Uterus (tissue), 2 donors: ENCODE data around the gene FCRL6.

Experiments
- CTCF ChIP-seq, 4 experiments: fragments of 200-600 bp in 2 of 4; fragments of 450-650 bp in 2 of 4; sonication (generic) in 2 of 4; IDR thresholded peaks; one replicate each; pipeline ENCODE4 v1.5.1; 2016 to 2019; ENCODE audit warnings: antibody characterized with exemption in 4 of 4, mild to moderate bottlenecking in 2 of 4, moderate library complexity in 1 of 4
- POLR2A ChIP-seq, 2 donors: fragments of 450-650 bp; IDR thresholded peaks; one replicate each; pipeline ENCODE4 v1.6.1; 2016; ENCODE audit warnings: antibody characterized with exemption in 2 of 2, mild to moderate bottlenecking in 1 of 2, moderate library complexity in 1 of 2

DNA sequence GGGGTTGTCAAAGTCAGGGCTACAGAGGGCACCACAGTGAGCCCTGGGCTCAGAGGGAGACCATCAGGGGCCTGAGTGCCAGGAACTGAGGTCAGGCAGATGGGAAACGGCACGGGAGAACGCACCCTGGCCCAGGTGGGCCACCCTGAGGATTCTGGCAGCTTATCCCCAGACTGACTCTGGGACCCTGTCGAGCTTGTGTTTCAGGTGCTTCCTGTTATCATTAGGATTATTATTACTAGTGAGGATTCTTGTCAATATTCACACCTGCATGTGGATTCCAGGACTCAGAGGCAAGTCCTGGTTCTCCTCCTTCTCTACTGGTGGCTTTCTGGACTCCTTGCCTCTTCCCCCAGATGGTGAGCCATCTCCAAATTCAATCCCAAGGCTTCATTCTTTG, 45.1 kb downstream of the FCRL6 start:
- TF ChIP-seq CTCF (IDR thresholded peaks at IDR 0.05) (no peak), POLR2A (IDR thresholded peaks at IDR 0.05) (no peak)
